ENCODE results near the gene SLC6A18. TPM values are rescaled to one million over a fixed set of nuclear protein-coding genes. Genes with fewer than 3 reads are reported as not detected.

The SLC6A18 gene
- total RNA-seq, 1 donor, result not detected

DNA sequence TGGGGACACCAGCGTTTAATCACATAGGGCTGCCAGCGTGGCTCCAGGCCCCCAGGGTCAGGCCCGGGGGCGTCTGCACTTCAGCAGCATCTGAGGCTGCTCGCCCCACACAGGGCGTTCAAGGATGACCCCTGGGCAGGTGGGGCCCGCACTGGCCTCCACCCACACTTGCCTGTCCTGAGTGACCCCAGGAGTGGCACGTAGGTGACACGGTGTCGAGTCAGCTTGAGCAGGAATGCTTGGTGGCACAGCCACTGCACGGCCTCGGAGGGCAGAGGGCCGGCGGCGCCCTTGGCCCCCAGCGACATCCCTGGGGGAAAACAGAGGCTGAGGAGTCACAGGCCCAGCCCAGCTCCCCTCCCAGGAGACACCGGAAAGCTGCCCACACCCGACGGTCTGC is 29.0 kb downstream of the SLC6A18 start:
- no peak for DNase-seq (ENCODE audit: low read depth)
- no peak for TF ChIP-seq CTCF (IDR thresholded peaks at IDR 0.05; ENCODE audit: insufficient read depth, low read depth, low read length)
- H3K4me3 ChIP-seq (ENCODE audit: low read depth, low read length), result no peak overlapping the region

GRCh38 chr5:1255081-1255561 is 29.9 kb downstream of the SLC6A18 start:
- H3K4me3 ChIP-seq (ENCODE audit: low read depth, low read length), result no peak overlapping the region
- TF ChIP-seq CTCF (IDR thresholded peaks at IDR 0.05; ENCODE audit: insufficient read depth, low read depth, low read length), result no peak
- no peak for DNase-seq (ENCODE audit: low read depth)

DNA sequence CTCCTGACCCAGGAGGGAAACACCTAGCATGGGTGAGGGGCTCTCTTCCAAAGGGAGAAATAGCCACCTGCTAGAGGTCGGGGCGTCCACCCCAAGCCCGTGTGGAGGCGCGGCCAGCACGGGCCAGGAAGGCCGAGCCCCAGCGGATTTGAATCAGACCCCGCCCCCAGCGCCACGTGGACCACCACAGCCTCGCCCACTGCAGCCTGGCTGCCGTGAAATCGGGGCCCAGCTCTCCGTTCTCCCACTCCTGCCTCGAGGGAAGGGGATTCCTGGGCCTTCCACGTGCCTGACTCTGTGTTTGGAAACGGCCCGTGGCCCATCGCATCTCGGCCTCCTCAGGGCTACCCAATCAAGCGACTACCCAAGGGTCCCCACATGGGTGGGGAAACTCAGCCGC is 31.6 kb downstream of the SLC6A18 start:
- no peak for DNase-seq (ENCODE audit: low read depth)
- no peak for TF ChIP-seq CTCF (IDR thresholded peaks at IDR 0.05; ENCODE audit: insufficient read depth, low read depth, low read length)

GRCh38 chr5:1257363-1257762 is 32.2 kb downstream of the SLC6A18 start:
- no peak overlapping the region for H3K4me3 ChIP-seq (ENCODE audit: low read depth, low read length)
- no peak for DNase-seq (ENCODE audit: low read depth)
- no peak for TF ChIP-seq CTCF (IDR thresholded peaks at IDR 0.05; ENCODE audit: insufficient read depth, low read depth, low read length)

More for the DNA sequence above, 31.6 kb downstream of the SLC6A18 start:
- no peak overlapping the region for H3K4me3 ChIP-seq (ENCODE audit: low read depth, low read length)

GRCh38 chr5:1257841-1258240 is 32.7 kb downstream of the SLC6A18 start:
- no peak overlapping the region for H3K4me3 ChIP-seq (ENCODE audit: low read depth, low read length)
- no peak for TF ChIP-seq CTCF (IDR thresholded peaks at IDR 0.05; ENCODE audit: insufficient read depth, low read depth, low read length)
- DNase-seq (ENCODE audit: low read depth), result no peak

DNA sequence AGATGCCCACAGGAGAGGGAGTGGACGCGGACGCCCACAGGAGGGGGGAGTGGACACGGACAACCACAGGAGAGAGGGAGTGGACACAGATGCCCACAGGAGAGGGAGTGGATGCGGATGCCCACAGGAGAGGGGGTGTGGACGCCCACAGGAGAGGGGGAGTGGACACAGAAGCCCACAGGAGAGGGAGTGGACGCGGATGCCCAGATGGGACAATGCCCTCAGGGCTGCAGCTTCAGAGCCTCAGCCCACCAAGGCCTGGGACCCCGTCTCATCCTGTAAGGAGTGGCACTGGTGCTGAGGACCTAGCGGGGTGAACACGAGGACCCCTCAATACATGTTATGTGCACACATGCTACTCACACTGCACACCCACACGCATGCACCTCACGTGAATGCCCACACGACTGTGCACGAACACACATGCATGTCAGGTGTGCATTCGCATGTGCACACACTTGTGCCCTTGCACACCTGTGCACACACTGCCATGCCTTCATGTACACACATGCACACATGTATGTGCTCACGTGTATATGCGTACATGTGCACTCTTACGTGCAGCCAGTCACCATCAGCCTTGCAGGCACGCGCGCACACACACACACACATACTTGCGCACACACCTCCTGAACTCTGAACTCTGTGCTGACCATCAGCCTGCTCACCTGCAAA is 34.8 kb downstream of the SLC6A18 start:
- TF ChIP-seq CTCF (IDR thresholded peaks at IDR 0.05; ENCODE audit: insufficient read depth, low read depth, low read length), result no peak
- no peak overlapping the region for H3K4me3 ChIP-seq (ENCODE audit: low read depth, low read length)
- DNase-seq (ENCODE audit: low read depth), result no peak

DNA sequence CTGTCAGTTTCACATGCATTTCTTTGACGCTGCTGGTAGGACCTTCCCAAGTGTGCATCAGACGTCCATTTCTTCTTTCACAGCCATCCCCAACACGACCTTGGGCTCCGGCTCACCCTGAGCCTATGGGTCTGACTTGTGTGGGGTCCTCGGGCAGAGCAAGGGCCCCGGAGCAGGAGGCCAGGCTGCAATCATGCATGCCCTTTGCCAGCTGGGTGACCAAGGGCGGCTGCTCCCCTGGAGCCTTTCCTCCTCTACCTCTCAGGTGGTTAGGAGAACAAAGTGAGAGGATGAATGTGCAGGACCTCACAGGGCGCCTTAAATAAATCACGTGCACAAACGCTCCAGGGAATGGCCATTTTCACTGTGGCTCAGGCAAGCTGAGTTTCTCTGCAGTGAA is 36.5 kb downstream of the SLC6A18 start:
- no peak for TF ChIP-seq CTCF (IDR thresholded peaks at IDR 0.05; ENCODE audit: insufficient read depth, low read depth, low read length)
- H3K4me3 ChIP-seq (ENCODE audit: low read depth, low read length), result no peak overlapping the region
- DNase-seq (ENCODE audit: low read depth), result no peak
